BLaER1 (cell line): ENCODE measurements around the gene TEX2.
"Not testable (repeated sequence)": the region's sequence is repeated elsewhere in the genome, so short reads cannot be mapped to it uniquely, and the experiment has no call there.

Experiments used
- H3K27ac ChIP-seq: shearing (Covaris generic); formaldehyde crosslinking; 2 replicates; pipeline ENCODE4 v1.8.1; 2022
- H3K27me3 ChIP-seq: shearing (Covaris generic); formaldehyde crosslinking; 2 replicates; pipeline ENCODE4 v1.8.1; 2022
- H3K36me3 ChIP-seq: shearing (Covaris generic); formaldehyde crosslinking; 2 replicates; pipeline ENCODE4 v1.8.1; 2022
- H3K4me1 ChIP-seq: shearing (Covaris generic); formaldehyde crosslinking; 2 replicates; pipeline ENCODE4 v1.8.1; 2022
- H3K4me2 ChIP-seq: shearing (Covaris generic); formaldehyde crosslinking; 2 replicates; pipeline ENCODE4 v1.8.1; 2022
- H3K4me3 ChIP-seq: shearing (Covaris generic); formaldehyde crosslinking; 2 replicates; pipeline ENCODE4 v1.8.1; 2022
- H3K9ac ChIP-seq: shearing (Covaris generic); formaldehyde crosslinking; 2 replicates; pipeline ENCODE4 v1.8.1; 2022
- H3K9me3 ChIP-seq: shearing (Covaris generic); formaldehyde crosslinking; 2 replicates; pipeline ENCODE4 v1.8.1; 2022
- H4K20me1 ChIP-seq: shearing (Covaris generic); formaldehyde crosslinking; 2 replicates; pipeline ENCODE4 v1.8.1; 2022
- Cebpa-rat ChIP-seq: shearing (Covaris generic); IDR thresholded peaks from 2 replicates; pipeline ENCODE4 v1.8.1; 2022

TEX2 gene

DNA sequence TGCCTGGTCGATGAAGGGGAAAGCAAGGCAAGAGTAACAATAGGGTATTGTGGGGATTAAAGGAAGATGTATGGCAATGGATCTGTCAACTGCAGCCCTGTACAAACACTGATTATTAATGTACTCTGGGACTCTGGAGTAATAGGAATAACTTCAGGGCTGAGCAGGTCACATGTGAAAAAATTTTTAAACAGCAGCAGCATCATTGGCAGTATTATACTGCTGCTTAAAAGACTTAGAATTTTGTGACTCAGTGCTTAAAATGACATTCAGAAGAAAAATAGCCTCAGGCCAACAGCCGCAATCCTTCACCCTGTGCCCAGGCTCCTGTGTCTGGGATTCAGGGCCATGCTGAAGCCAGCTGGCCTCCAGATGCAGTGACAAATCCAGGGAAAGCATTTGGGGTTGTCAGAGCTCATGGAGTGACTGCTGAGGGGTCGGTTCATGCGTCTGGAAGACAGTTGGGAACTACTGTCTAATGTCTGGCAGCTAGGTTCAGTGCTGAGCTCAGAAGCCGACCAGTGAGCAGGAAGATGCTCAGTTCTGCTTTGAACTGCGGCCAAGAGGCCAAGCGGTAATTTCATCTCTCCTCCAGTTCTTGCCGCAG lies 22.2 kb downstream of the TEX2 start:
- H3K4me1 ChIP-seq = no peaks in the 10 kb centered on the region
- no peaks in the 10 kb centered on the region for H3K27me3 ChIP-seq
- no peak overlapping the region for H3K9ac ChIP-seq
- no peak overlapping the region for H3K4me2 ChIP-seq
- no peak overlapping the region for H3K27ac ChIP-seq
- H3K36me3 ChIP-seq = no peaks in the 10 kb centered on the region
- no peak for TF ChIP-seq Cebpa-rat
- H3K4me3 ChIP-seq = no peak overlapping the region
- H3K9me3 ChIP-seq = no peaks in the 10 kb centered on the region
- H4K20me1 ChIP-seq = peaks cover 10% of the 10 kb centered on the region; the same call in 1 of the 2 replicates

DNA sequence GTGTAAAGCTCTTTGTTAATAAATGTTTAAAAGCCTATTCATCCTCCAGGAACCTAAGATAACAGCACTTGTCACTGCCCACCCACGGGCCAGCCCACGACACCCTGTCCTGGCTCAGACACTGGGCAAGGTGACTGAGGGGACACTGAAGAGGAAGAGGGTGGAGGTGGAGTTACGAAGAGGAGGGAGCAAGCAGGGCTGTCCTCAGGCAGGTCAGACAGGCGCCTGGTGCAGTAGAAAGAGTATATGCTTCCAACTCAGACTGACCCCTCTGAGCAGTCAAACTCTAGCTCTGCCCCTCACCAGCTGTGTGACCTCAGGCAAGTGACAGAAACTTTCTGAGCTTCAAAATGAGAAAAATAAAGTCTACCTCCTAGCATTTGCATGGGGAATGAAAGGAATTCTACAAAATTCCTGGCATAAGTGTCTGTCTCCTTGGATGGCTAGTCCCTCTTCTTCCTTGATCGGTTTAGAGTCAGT lies 22.8 kb downstream of the TEX2 start:
- H3K4me3 ChIP-seq = no peak overlapping the region
- no peaks in the 10 kb centered on the region for H3K36me3 ChIP-seq

DNA sequence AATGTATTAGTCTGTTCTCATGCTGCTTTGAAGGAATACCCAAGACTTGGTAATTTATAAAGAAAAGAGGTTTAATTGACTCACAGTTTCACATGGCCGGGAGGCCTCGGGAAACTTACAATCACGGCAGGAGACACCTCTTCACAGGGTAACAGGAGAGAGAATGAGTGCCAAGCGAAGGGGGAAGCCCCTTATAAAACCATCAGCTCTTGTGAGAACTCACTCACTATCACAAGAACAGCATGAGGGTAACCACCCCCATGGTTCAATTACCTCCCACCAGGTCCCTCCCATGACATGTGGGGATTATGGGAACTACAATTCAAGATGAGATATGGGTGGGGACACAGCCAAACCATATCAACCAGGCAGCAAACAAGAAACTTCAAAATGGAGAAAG lies 24.6 kb downstream of the TEX2 start:
- not testable (repeated sequence) for H4K20me1 ChIP-seq, H3K4me1 ChIP-seq, H3K36me3 ChIP-seq, H3K4me3 ChIP-seq, H3K9ac ChIP-seq, H3K27ac ChIP-seq, H3K4me2 ChIP-seq, H3K27me3 ChIP-seq, H3K9me3 ChIP-seq

More for the DNA sequence above, 22.8 kb downstream of the TEX2 start:
- peaks cover 10% of the 10 kb centered on the region; the same call in 1 of the 2 replicates for H4K20me1 ChIP-seq
- no peak overlapping the region for H3K9ac ChIP-seq
- no peaks in the 10 kb centered on the region for H3K9me3 ChIP-seq
- H3K27ac ChIP-seq = no peak overlapping the region
- no peak for TF ChIP-seq Cebpa-rat
- H3K27me3 ChIP-seq = no peaks in the 10 kb centered on the region
- H3K4me2 ChIP-seq = no peak overlapping the region
- no peaks in the 10 kb centered on the region for H3K4me1 ChIP-seq

DNA sequence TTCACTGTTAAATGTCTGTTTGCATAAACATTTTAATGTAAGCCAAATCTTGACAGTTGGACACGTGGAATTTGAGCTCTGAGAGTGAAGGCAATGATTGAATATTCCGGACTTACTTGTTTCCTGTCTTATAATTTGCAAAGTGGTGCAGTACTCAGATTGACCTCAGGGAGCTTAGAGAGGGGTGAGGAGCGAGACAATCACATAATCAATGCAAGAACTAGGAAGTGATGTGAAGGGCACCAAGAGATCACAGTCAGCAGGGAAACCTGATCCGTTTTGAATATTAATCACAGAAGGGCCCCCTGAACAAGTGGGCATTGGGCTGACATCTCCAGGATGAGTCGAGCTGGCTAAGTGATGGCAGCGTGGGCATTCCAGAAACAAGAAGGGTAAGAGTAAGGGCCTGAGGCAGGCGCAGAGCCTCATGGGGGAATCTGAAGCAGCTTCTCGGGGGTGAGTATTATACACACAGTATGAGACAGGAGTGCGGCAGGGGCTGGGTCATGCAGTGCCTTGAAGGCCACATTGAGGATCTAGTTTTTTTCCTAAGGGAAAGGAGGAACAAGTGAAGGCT lies 26.1 kb downstream of the TEX2 start:
- Histone ChIP-seq H3K27me3 (no peaks in the 10 kb centered on the region), H3K9me3 (no peaks in the 10 kb centered on the region), H3K4me1 (no peaks in the 10 kb centered on the region), H3K9ac (no peak overlapping the region), H3K4me3 (no peak overlapping the region), H3K36me3 (no peaks in the 10 kb centered on the region), H3K4me2 (no peak overlapping the region), H4K20me1 (peaks cover 10% of the 10 kb centered on the region; the same call in 1 of the 2 replicates), H3K27ac (no peak overlapping the region)
- TF ChIP-seq Cebpa-rat = no peak

DNA sequence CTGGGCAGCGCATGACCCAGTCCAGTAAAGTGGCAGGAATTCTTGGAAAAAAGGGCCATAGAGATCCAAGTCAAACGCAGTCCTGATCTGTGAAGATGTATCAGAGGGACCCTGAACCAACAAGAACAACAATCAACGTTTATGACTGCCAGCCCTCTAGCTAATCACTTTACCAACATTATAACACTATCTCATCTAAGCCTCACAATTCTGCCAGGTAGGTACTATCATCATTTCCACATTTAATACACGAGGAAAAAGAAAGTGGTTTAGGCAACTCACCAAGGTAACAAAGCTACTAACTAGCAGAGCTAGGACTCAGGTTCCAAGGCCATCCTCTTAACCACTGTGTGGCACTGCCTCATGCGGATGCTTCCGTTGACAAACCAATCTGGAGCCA lies 28.1 kb downstream of the TEX2 start:
- Histone ChIP-seq H3K4me1 (no peaks in the 10 kb centered on the region), H3K27ac (no peak overlapping the region), H4K20me1 (peaks cover 12% of the 10 kb centered on the region; the same call in 1 of the 2 replicates), H3K4me2 (no peak overlapping the region), H3K9ac (no peak overlapping the region), H3K36me3 (no peaks in the 10 kb centered on the region), H3K27me3 (no peaks in the 10 kb centered on the region), H3K4me3 (no peak overlapping the region), H3K9me3 (no peaks in the 10 kb centered on the region)
- no peak for TF ChIP-seq Cebpa-rat

DNA sequence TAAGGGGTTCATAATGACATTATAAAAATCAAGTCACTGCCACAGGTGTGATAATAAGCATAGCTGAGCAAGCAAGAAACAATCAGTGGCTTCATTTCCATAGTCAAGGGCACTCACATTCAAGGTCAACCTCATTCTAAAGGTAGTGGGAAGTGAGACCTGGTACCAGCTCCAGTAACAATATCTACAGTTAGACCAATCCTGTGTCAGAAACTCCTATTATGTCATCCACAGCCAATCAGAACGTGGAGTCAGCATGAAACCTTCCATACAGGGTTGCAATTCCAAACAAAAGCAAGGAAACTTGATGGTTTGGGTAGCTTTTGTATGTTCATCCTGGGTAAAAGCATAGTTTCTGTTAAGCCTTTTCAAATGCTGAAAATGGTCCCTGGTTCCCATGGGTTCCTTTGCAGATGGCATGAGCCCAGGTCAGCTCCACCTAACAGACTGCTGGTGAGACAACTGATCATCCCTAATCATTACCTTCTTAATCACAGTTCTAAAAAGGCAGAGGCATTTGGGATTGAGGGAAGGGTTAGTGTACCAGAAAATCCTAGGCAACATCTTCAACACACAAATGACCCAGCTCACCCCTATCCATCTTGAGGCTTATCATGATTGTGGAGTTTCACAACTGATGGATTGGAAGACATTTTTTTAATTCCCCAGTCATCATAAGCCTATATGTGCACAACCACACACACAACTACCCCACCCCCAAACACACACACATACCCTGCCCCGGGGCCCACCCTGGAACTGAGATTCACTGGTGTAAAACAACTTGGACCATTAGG lies 30.4 kb downstream of the TEX2 start:
- no peaks in the 10 kb centered on the region for H3K9me3 ChIP-seq
- no peaks in the 10 kb centered on the region for H3K27me3 ChIP-seq
- no peaks in the 10 kb centered on the region for H3K36me3 ChIP-seq
- no peak for TF ChIP-seq Cebpa-rat
- no peak overlapping the region for H3K4me3 ChIP-seq
- H3K27ac ChIP-seq = no peak overlapping the region
- H3K9ac ChIP-seq = no peak overlapping the region
- no peaks in the 10 kb centered on the region for H3K4me1 ChIP-seq
- no peak overlapping the region for H3K4me2 ChIP-seq
- peaks cover 18% of the 10 kb centered on the region; the same call in 1 of the 2 replicates for H4K20me1 ChIP-seq

DNA sequence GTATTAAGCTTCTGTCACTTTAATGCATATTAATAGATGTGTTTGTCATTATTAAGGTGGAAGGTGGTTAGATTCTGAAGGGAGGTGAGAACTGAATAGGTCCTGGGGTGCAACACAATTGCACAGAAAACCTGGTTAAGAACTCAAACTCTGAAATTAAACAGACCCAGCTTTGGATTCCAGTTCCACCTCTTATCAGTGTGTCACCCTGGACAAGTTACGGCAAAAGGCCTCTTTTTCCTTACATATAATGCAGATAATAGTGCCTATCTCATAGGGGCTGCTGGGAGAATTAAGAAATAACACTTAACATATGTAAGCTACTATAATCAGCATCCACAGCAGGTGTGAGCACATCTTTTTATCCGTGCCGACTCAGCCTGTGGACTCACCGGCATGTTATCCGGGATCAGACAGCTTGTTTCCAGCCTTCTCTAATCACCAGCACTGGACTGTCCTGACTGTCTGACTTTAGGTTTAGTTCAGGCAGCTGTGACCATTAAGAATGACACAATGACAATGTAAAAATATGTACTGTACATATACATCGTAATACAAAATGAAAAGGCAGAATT lies 31.4 kb downstream of the TEX2 start:
- peaks cover 18% of the 10 kb centered on the region; the same call in 1 of the 2 replicates for H4K20me1 ChIP-seq
- no peak overlapping the region for H3K27ac ChIP-seq
- TF ChIP-seq Cebpa-rat = no peak
- H3K4me3 ChIP-seq = no peak overlapping the region
- H3K4me2 ChIP-seq = no peak overlapping the region
- no peaks in the 10 kb centered on the region for H3K9me3 ChIP-seq
- H3K27me3 ChIP-seq = no peaks in the 10 kb centered on the region
- no peaks in the 10 kb centered on the region for H3K4me1 ChIP-seq
- no peak overlapping the region for H3K9ac ChIP-seq
- H3K36me3 ChIP-seq = no peaks in the 10 kb centered on the region

DNA sequence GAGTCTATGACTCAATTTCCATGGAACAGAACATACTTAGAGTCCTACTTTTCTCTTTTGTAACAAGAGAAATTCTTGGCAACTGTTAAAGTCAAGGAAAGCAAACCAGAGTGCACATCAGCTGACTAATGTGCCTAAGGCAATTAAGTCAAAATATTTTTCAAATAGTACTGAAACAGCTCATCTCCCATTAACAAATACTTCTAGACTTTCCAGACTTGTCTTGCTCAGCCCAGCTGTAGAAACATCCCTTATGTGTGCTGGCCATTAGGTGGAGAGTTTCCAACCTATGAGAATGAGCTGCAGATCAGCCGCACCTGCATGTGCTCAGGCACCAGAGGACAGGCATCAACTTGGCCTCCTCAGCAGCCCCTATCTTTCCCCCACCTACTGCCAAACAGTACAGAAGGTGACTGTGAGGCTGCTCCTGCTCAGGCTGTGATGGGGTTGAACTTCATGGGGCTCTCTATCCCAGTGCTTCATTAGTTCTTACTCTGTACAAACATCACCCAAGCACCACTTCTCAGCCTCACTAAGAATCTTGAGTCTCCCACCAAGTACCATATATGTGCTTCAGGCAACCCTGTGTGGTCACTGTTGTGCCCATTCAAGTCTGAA lies 32.2 kb downstream of the TEX2 start:
- Histone ChIP-seq H3K9me3 (no peaks in the 10 kb centered on the region), H3K4me2 (no peak overlapping the region), H3K4me1 (no peaks in the 10 kb centered on the region), H3K9ac (no peak overlapping the region), H3K36me3 (no peaks in the 10 kb centered on the region), H4K20me1 (peaks cover 18% of the 10 kb centered on the region; the same call in 1 of the 2 replicates), H3K27me3 (no peaks in the 10 kb centered on the region), H3K4me3 (no peak overlapping the region), H3K27ac (no peak overlapping the region)
- TF ChIP-seq Cebpa-rat = no peak

DNA sequence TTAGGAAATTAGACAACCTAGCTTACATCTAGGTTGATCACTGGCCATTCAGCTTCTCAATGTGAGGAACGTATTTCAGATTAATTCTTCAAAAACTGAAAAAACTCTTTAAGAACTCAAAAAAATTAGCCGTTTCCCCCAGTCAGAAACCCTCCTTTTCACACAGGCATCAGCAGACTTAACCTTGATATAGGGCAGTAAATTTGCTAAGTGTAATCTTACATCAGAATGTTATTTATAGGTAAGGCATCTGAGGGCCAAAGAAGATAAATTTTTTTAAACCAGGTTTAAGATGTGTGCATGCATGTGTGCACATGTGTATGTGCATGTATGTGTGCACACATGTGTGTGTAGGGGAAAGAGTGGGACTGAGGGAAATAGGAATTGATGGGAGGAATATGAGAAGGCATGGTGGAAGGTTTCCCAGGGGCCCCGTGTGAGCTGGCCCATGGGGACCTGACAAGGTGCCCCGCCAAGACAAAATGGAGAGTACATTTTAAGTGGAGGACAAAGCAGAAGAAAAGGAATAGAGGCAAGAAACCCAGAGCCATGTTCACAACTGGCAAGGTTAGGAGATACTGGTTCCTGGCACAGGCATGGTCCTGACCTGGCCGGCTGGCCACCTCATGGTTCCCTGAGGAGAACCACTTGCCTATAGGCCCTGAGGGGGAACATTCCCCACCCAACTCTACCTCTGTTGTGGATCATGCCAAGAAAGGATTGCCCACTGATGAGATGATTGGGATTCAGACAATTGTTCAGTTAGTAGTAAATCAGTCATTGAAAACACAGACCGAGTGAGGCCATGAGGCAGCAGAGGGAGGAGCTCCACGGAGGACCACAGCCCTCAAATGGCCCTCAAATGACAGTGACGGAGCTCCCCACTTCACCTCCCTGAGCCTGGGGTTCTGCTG lies 33.0 kb downstream of the TEX2 start:
- no peaks in the 10 kb centered on the region for H3K9me3 ChIP-seq
- H3K4me2 ChIP-seq = no peak overlapping the region
- no peaks in the 10 kb centered on the region for H3K27me3 ChIP-seq
- H3K36me3 ChIP-seq = no peaks in the 10 kb centered on the region
- H3K9ac ChIP-seq = no peak overlapping the region
- no peak overlapping the region for H3K4me3 ChIP-seq
- no peaks in the 10 kb centered on the region for H3K4me1 ChIP-seq
- peaks cover 18% of the 10 kb centered on the region; the same call in 1 of the 2 replicates for H4K20me1 ChIP-seq
- no peak for TF ChIP-seq Cebpa-rat
- no peak overlapping the region for H3K27ac ChIP-seq
